ENCODE data around the gene RSU1.

Gene RSU1

DNA sequence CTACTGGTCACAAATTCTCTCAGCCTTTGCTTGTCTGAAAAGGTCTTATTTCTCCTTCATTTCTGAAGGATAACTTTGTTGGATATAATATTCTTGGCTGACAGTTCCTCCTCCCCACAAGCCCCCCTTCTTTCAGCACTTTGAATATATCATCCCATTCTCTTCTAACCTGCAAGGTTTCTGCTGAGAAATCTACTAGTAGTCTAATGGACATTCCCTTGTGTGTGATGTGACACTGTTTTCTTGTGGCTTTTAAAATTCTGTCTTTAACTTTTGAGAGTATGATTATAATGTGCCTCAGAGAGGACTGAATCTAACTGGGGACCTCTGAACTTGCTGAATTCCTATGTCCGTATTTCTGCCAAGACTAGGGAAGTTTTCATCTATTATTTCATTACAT is 104.3 kb downstream of the RSU1 start:
- no peak for DNase-seq (ENCODE audit: low read depth)
- TF ChIP-seq, protein P1, sequence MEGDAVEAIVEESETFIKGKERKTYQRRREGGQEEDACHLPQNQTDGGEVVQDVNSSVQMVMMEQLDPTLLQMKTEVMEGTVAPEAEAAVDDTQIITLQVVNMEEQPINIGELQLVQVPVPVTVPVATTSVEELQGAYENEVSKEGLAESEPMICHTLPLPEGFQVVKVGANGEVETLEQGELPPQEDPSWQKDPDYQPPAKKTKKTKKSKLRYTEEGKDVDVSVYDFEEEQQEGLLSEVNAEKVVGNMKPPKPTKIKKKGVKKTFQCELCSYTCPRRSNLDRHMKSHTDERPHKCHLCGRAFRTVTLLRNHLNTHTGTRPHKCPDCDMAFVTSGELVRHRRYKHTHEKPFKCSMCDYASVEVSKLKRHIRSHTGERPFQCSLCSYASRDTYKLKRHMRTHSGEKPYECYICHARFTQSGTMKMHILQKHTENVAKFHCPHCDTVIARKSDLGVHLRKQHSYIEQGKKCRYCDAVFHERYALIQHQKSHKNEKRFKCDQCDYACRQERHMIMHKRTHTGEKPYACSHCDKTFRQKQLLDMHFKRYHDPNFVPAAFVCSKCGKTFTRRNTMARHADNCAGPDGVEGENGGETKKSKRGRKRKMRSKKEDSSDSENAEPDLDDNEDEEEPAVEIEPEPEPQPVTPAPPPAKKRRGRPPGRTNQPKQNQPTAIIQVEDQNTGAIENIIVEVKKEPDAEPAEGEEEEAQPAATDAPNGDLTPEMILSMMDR (IDR thresholded peaks at IDR 0.05; ENCODE audit: control insufficient read depth, insufficient read depth, low read depth, low read length, missing control alignments) = no peak

DNA sequence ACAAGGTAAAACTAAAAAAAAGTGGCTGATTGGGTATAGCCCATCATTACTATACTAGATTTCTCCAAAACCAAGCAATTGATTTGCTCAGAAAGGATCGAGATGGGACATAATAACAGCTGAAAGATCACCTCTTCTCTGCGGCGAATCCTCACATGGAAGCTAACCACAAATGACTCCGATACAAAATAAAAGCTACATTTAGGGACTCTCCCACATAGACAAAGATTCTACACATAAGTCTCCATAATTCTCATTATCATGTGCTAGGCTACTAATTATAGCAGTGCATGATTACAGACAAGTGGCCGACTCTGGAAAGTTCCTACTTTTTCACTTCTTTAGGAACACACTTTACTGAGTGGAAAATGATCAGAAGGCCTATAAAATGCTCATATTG is 116.9 kb downstream of the RSU1 start:
- TF ChIP-seq, protein P1 (IDR thresholded peaks at IDR 0.05; ENCODE audit: control insufficient read depth, insufficient read depth, low read depth, low read length, missing control alignments) = no peak
- no peak for DNase-seq (ENCODE audit: low read depth)
- H3K4me3 ChIP-seq (ENCODE audit: control insufficient read depth, low read depth, low read length) = no peak overlapping the region

More for the DNA sequence above, 104.3 kb downstream of the RSU1 start:
- H3K4me3 ChIP-seq (ENCODE audit: control insufficient read depth, low read depth, low read length) = no peak overlapping the region

DNA sequence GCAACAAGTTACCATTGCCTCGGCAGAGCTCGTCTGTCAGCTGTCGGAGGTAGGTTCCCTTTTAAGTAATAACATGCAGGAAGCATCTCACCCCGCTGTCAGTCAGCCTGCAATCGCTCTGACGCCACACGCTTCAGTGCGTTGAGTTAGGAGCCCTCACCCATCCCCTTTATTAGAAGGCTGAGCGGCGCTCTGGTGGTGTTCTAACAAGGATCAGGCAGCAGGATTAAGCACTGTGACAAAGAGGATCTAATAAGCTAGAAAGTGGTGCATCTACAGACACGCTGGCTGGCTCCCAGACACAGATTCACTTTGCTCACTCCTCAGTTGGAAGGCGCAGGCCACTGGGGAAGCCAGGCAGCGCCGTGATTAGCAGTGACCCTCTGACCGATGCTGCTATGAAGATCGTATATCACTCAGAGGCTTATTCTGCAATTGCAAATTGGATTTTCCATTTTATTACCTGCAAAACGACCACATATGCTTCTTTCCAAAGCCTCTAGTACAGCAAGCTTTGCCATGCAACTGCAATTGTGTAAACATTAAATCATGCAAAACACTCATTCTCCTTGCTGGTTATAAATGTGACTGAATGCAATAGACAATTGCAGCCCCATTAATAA is 117.7 kb downstream of the RSU1 start:
- DNase-seq (ENCODE audit: low read depth) = no peak
- TF ChIP-seq, protein P1 (IDR thresholded peaks at IDR 0.05; ENCODE audit: control insufficient read depth, insufficient read depth, low read depth, low read length, missing control alignments) = no peak
- H3K4me3 ChIP-seq (ENCODE audit: control insufficient read depth, low read depth, low read length) = no peak overlapping the region

DNA sequence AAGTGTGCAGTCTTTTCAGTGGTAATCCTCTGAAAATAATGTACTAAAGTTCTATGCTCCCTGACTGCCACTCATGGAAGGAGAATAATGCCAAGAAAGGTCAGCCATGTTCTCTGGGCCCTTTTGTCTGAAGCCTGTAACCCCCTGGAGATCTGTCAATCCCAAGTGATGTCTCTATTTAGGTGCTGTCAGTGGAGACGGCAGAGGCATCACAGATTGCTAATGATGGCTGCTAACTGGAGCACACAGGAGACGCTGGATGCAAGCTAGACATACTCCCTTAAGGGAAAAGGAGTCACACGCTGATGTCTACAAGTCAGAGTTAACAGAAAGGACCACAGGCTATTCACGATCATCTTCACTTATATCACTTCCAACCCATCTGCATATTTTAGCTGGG is 118.8 kb downstream of the RSU1 start:
- TF ChIP-seq, protein P1 (IDR thresholded peaks at IDR 0.05; ENCODE audit: control insufficient read depth, insufficient read depth, low read depth, low read length, missing control alignments) = no peak
- DNase-seq (ENCODE audit: low read depth) = no peak
- H3K4me3 ChIP-seq (ENCODE audit: control insufficient read depth, low read depth, low read length) = no peak overlapping the region

DNA sequence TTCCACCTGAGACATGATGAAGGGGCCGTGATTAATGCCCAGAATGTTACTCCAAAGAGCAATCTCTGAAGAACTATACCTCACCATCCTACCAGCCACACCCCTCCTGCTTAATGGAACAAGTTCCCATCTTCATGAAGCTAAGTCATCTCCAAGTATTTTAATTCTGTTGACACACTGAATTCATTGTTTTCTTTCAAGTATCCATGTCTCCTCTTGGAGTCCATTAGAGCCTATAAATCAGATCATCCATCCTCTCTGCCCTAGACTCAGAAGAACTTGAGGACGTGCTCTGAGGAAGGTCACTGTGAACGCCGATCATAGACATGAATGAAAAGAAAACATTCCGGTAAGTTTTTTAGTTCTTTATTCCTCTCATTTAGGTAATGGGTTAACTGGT is 126.8 kb downstream of the RSU1 start:
- TF ChIP-seq, protein P1 (IDR thresholded peaks at IDR 0.05; ENCODE audit: control insufficient read depth, insufficient read depth, low read depth, low read length, missing control alignments) = no peak
- no peak for DNase-seq (ENCODE audit: low read depth)
- H3K4me3 ChIP-seq (ENCODE audit: control insufficient read depth, low read depth, low read length) = no peak overlapping the region

DNA sequence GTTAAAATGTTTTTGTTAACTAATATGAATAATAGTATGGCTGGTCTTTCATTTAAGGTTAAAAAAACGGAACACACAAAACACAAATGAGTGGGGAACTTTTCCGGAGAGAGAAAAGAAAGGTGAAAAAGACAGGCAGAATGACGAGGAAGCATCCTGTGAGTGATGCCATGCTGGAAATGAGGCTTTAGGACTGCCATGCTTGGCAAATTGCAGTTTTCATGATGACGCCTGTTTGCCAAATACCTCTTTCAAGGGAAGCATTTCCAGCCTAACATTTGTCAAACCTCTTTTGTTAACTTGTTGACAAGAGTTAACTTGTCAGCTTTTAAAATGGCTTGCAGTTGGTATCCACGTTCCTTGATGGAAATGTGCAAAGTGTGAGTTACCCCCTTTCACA is 127.5 kb downstream of the RSU1 start:
- TF ChIP-seq, protein P1 (IDR thresholded peaks at IDR 0.05; ENCODE audit: control insufficient read depth, insufficient read depth, low read depth, low read length, missing control alignments) = no peak
- no peak overlapping the region for H3K4me3 ChIP-seq (ENCODE audit: control insufficient read depth, low read depth, low read length)
- DNase-seq (ENCODE audit: low read depth) = no peak
